Loucy (cell line): ENCODE results near the gene ARNT2.

ENCODE experiments used
- H2AFZ ChIP-seq: fragments of 200-600 bp; sonication (generic); 2 replicates; pipeline ENCODE4 v1.6.0; 2016; ENCODE audit warnings: antibody characterized with exemption, mild to moderate bottlenecking, low read length, moderate library complexity
- H3F3A ChIP-seq: fragments of 200-600 bp; 2 replicates; pipeline ENCODE4 v1.6.0; 2016; ENCODE audit warnings: antibody characterized with exemption, low read depth, mild to moderate bottlenecking
- H3K27me3 ChIP-seq: fragments of 200-600 bp; sonication (generic); 2 replicates; pipeline ENCODE4 v1.6.1; 2014; ENCODE audit warnings: low read length, mild to moderate bottlenecking; ENCODE audit not compliant: insufficient read depth, poor library complexity, severe bottlenecking
- H3K36me3 ChIP-seq: fragments of 200-600 bp; sonication (generic); 2 replicates; pipeline ENCODE4 v1.6.1; 2016; ENCODE audit warnings: low read length; ENCODE audit not compliant: insufficient read depth
- H3K4me1 ChIP-seq: fragments of 200-600 bp; sonication (generic); 2 replicates; pipeline ENCODE4 v1.5.1; 2014; ENCODE audit warnings: low read length, mild to moderate bottlenecking; ENCODE audit not compliant: insufficient read depth, poor library complexity, severe bottlenecking
- H3K4me2 ChIP-seq: fragments of 200-600 bp; sonication (generic); 2 replicates; pipeline ENCODE4 v1.6.0; 2014; ENCODE audit warnings: antibody characterized with exemption, low read length, low read depth, mild to moderate bottlenecking; ENCODE audit not compliant: poor library complexity, severe bottlenecking
- H3K4me3 ChIP-seq: fragments of 200-600 bp; sonication (generic); 2 replicates; pipeline ENCODE4 v1.5.1; 2014; ENCODE audit warnings: low read length, mild to moderate bottlenecking, mixed read lengths; ENCODE audit not compliant: poor library complexity, severe bottlenecking
- H3K79me2 ChIP-seq: fragments of 200-600 bp; sonication (generic); 2 replicates; pipeline ENCODE4 v1.6.1; 2014; ENCODE audit warnings: low read length; ENCODE audit not compliant: insufficient read depth
- H3K9ac ChIP-seq: fragments of 200-600 bp; sonication (generic); 2 replicates; pipeline ENCODE4 v1.6.0; 2014; ENCODE audit warnings: mild to moderate bottlenecking, low read depth, low read length, moderate library complexity; ENCODE audit not compliant: poor library complexity, severe bottlenecking
- H3K9me2 ChIP-seq: fragments of 200-600 bp; sonication (generic); replicated peaks from 2 replicates; pipeline ENCODE4 v1.6.1; 2016; ENCODE audit warnings: low read depth, low read length, mixed read lengths
- H3K9me3 ChIP-seq: fragments of 200-600 bp; sonication (generic); 2 replicates; pipeline ENCODE4 v1.6.1; 2014; ENCODE audit warnings: mild to moderate bottlenecking, antibody characterized with exemption, low read length, low read depth; ENCODE audit not compliant: insufficient read depth
- H4K20me1 ChIP-seq: fragments of 200-600 bp; sonication (generic); 2 replicates; pipeline ENCODE4 v1.6.0; 2014; ENCODE audit warnings: antibody characterized with exemption, low read length, mild to moderate bottlenecking; ENCODE audit not compliant: insufficient read depth, poor library complexity, severe bottlenecking
- EZH2phosphoT487 ChIP-seq: fragments of 200-600 bp; IDR thresholded peaks from 2 replicates; pipeline ENCODE4 v1.6.1; 2018; ENCODE audit warnings: antibody characterized with exemption, mild to moderate bottlenecking, moderate library complexity, borderline replicate concordance
- TF ChIP-seq, protein P1 (sequence below): fragments of 200-600 bp; sonication (generic); conservative IDR thresholded peaks from 2 replicates; pipeline ENCODE4 v1.5.1; 2014; ENCODE audit warnings: mild to moderate bottlenecking, antibody characterized with exemption, low read length

ARNT2 gene

DNA sequence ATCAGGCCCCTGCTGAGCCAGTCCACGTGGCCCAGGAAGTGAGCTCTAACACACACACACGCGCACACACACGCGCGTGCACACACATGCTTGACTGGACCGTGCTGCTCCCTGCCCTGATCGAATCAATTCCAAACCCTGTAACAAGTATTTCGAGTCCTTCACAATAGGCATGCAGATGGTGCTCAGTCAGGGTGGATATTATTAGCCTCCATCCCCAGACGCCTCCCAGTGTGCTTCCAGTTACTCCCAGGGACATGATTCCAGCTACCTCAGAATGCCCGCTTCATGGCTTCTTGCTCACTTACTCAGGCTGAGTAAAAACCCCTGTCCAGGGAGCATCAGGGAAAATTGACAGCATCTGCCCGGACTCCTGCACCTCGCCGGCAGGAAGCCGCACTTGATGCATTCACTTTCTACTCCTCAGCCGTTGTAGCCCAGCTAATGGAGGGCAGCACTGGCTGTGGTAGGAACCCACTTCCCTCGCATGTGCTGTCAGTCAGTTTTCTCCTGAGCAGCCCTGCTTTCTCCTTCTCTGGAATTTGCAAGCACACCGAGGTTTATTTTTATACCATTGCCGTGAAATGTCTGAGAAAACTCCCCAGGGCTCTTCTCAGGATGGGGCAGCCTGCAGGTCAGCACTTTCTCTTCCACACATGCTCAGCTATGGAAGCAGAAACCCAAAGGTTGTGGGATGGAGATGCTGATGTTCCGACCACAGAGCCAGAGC, 164.9 kb downstream of the ARNT2 start:
- H3K4me2 ChIP-seq = no peak overlapping the region

GRCh38 chr15:80569656-80570055, 165.5 kb downstream of the ARNT2 start:
- no peak overlapping the region for H3K4me2 ChIP-seq
- no peak overlapping the region for H3K9ac ChIP-seq
- H3K27me3 ChIP-seq = no peaks in the 10 kb centered on the region
- H3K36me3 ChIP-seq = no peaks in the 10 kb centered on the region
- H3K4me1 ChIP-seq = no peaks in the 10 kb centered on the region
- no peak overlapping the region for H2AFZ ChIP-seq
- no peaks in the 10 kb centered on the region for H3K9me3 ChIP-seq
- no peak overlapping the region for H3K4me3 ChIP-seq
- H3K79me2 ChIP-seq = no peaks in the 10 kb centered on the region
- no peaks in the 10 kb centered on the region for H3K9me2 ChIP-seq
- no peaks in the 10 kb centered on the region for H3F3A ChIP-seq
- no peaks in the 10 kb centered on the region for H4K20me1 ChIP-seq
- no peak for TF ChIP-seq EZH2phosphoT487
- TF ChIP-seq, protein P1, sequence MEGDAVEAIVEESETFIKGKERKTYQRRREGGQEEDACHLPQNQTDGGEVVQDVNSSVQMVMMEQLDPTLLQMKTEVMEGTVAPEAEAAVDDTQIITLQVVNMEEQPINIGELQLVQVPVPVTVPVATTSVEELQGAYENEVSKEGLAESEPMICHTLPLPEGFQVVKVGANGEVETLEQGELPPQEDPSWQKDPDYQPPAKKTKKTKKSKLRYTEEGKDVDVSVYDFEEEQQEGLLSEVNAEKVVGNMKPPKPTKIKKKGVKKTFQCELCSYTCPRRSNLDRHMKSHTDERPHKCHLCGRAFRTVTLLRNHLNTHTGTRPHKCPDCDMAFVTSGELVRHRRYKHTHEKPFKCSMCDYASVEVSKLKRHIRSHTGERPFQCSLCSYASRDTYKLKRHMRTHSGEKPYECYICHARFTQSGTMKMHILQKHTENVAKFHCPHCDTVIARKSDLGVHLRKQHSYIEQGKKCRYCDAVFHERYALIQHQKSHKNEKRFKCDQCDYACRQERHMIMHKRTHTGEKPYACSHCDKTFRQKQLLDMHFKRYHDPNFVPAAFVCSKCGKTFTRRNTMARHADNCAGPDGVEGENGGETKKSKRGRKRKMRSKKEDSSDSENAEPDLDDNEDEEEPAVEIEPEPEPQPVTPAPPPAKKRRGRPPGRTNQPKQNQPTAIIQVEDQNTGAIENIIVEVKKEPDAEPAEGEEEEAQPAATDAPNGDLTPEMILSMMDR = no peak

More for the DNA sequence above, 164.9 kb downstream of the ARNT2 start:
- H3F3A ChIP-seq = no peaks in the 10 kb centered on the region
- H3K27me3 ChIP-seq = no peaks in the 10 kb centered on the region
- H3K79me2 ChIP-seq = no peaks in the 10 kb centered on the region
- H3K9ac ChIP-seq = no peak overlapping the region
- H4K20me1 ChIP-seq = no peaks in the 10 kb centered on the region
- H3K4me1 ChIP-seq = no peaks in the 10 kb centered on the region
- TF ChIP-seq EZH2phosphoT487 = no peak
- TF ChIP-seq, protein P1 = no peak
- no peaks in the 10 kb centered on the region for H3K9me2 ChIP-seq
- H3K9me3 ChIP-seq = no peaks in the 10 kb centered on the region
- no peak overlapping the region for H3K4me3 ChIP-seq
- H2AFZ ChIP-seq = no peak overlapping the region
- no peaks in the 10 kb centered on the region for H3K36me3 ChIP-seq

DNA sequence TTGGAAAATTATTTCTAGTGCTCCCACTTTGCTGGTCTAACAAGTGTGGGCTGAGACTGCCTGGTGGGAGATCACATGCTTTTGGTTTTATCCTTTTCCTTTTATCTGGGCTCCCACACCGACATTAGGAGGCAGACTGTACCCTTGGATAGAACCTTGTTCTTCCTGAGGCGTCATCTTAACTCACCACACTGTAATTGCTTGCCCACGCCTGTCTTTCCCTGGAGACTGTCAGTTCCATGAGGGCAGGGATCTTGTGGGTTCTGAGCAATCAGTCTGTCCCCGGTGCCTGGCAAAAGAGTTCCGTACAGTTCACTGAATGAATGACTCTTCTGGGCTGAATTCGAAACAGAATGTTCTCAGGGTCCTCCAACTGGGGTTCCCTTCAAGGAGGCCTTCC, 166.4 kb downstream of the ARNT2 start:
- TF ChIP-seq, protein P1 = no peak
- Histone ChIP-seq H3K4me2 (no peak overlapping the region), H3K9ac (no peak overlapping the region), H4K20me1 (no peaks in the 10 kb centered on the region), H3F3A (no peaks in the 10 kb centered on the region), H2AFZ (no peak overlapping the region), H3K9me2 (no peaks in the 10 kb centered on the region), H3K27me3 (no peaks in the 10 kb centered on the region), H3K79me2 (no peaks in the 10 kb centered on the region), H3K4me1 (no peaks in the 10 kb centered on the region), H3K4me3 (no peak overlapping the region), H3K36me3 (no peaks in the 10 kb centered on the region), H3K9me3 (no peaks in the 10 kb centered on the region)
